HEK293 (cell line): Measurements from ENCODE around the gene AQP10.

Source experiments
- CTCF ChIA-PET: fragments of 350-600 bp; formaldehyde crosslinking; extraction: SDS; loops from one replicate; lab custom pipeline; 2021; ENCODE audit warnings: antibody characterized with exemption; lab: Yijun Ruan, JAX
- POLR2A ChIA-PET: fragments of 300-600 bp; formaldehyde crosslinking; extraction: SDS; loops from one replicate; lab custom pipeline; 2020; ENCODE audit warnings: antibody characterized with exemption, inconsistent platforms; lab: Yijun Ruan, JAX
- H3K27ac ChIP-seq: fragments of 200-500 bp; sonication (Bioruptor generic); 2 replicates; pipeline ENCODE4 v1.5.1; 2014; ENCODE audit warnings: low read depth, low read length, control low read depth, inconsistent platforms; ENCODE audit errors: extremely low read depth
- H3K36me3 ChIP-seq, 2 experiments: fragments of 200-500 bp in 1 of 2; sonication (Bioruptor generic) in 1 of 2; 1 replicate in 1 of 2; 2 replicates in 1 of 2; pipeline ENCODE4 v1.5.1; 2014 to 2017; ENCODE audit warnings: inconsistent platforms in 2 of 2, low read length in 2 of 2; ENCODE audit not compliant: control insufficient read depth in 2 of 2, insufficient read depth in 1 of 2
- H3K4me1 ChIP-seq: fragments of 200-500 bp; sonication (Bioruptor generic); 2 replicates; pipeline ENCODE4 v1.5.1; 2014; ENCODE audit warnings: mild to moderate bottlenecking, low read length, inconsistent platforms; ENCODE audit not compliant: control insufficient read depth, insufficient read depth
- H3K4me3 ChIP-seq: 2 replicates; pipeline ENCODE4 v1.5.1; 2011; ENCODE audit warnings: low read depth, mild to moderate bottlenecking, control low read depth, low read length, moderate library complexity
- H3K9me3 ChIP-seq: fragments of 200-500 bp; sonication (Bioruptor generic); 2 replicates; pipeline ENCODE4 v1.5.1; 2014; ENCODE audit warnings: low read depth, low read length, inconsistent platforms; ENCODE audit not compliant: control insufficient read depth, insufficient read depth
- BCL6B ChIP-seq: fragments of 450-650 bp; formaldehyde crosslinking; IDR thresholded peaks from 2 replicates; pipeline ENCODE4 v1.5.1; 2017; ENCODE audit warnings: missing biosample characterization, missing genetic modification characterization
- EGR2 ChIP-seq: fragments of 450-650 bp; formaldehyde crosslinking; IDR thresholded peaks from 2 replicates; pipeline ENCODE4 v1.5.1; 2016; ENCODE audit warnings: low read depth, missing biosample characterization, missing genetic modification characterization
- GFI1B ChIP-seq: fragments of 450-650 bp; formaldehyde crosslinking; IDR thresholded peaks from 2 replicates; pipeline ENCODE4 v1.5.1; 2016; ENCODE audit warnings: missing biosample characterization, missing genetic modification characterization
- GLIS1 ChIP-seq: fragments of 450-650 bp; formaldehyde crosslinking; IDR thresholded peaks from 2 replicates; pipeline ENCODE4 v1.5.1; 2016; ENCODE audit warnings: missing biosample characterization, missing genetic modification characterization
- KLF1 ChIP-seq: fragments of 450-650 bp; formaldehyde crosslinking; IDR thresholded peaks from 2 replicates; pipeline ENCODE4 v1.5.1; 2016; ENCODE audit warnings: missing biosample characterization, missing genetic modification characterization
- KLF16 ChIP-seq: fragments of 450-650 bp; formaldehyde crosslinking; IDR thresholded peaks from 2 replicates; pipeline ENCODE4 v1.5.1; 2017; ENCODE audit warnings: missing biosample characterization, missing genetic modification characterization
- MZF1 ChIP-seq: fragments of 450-650 bp; formaldehyde crosslinking; IDR thresholded peaks from 2 replicates; pipeline ENCODE4 v1.5.1; 2017; ENCODE audit warnings: missing biosample characterization, missing genetic modification characterization, borderline replicate concordance
- RBAK ChIP-seq: fragments of 450-650 bp; formaldehyde crosslinking; IDR thresholded peaks from 2 replicates; pipeline ENCODE4 v1.5.1; 2016; ENCODE audit warnings: missing biosample characterization, missing genetic modification characterization
- SALL2 ChIP-seq: fragments of 450-650 bp; formaldehyde crosslinking; IDR thresholded peaks from 2 replicates; pipeline ENCODE4 v1.5.0; 2017; ENCODE audit warnings: missing biosample characterization, mild to moderate bottlenecking, missing genetic modification characterization, borderline replicate concordance
- ZBTB17 ChIP-seq: fragments of 450-650 bp; formaldehyde crosslinking; IDR thresholded peaks from 2 replicates; pipeline ENCODE4 v1.5.1; 2016; ENCODE audit warnings: missing biosample characterization, missing genetic modification characterization
- ZBTB49 ChIP-seq: fragments of 450-650 bp; formaldehyde crosslinking; IDR thresholded peaks from 2 replicates; pipeline ENCODE4 v1.5.1; 2016; ENCODE audit warnings: missing biosample characterization, missing genetic modification characterization, low read depth
- ZNF114 ChIP-seq: fragments of 450-650 bp; formaldehyde crosslinking; IDR thresholded peaks from 2 replicates; pipeline ENCODE4 v1.5.0; 2017; ENCODE audit warnings: missing biosample characterization, missing genetic modification characterization
- ZNF146 ChIP-seq: fragments of 450-650 bp; formaldehyde crosslinking; IDR thresholded peaks from 2 replicates; pipeline ENCODE4 v1.5.1; 2016; ENCODE audit warnings: missing biosample characterization, missing genetic modification characterization
- ZNF16 ChIP-seq: fragments of 450-650 bp; formaldehyde crosslinking; IDR thresholded peaks from 2 replicates; pipeline ENCODE4 v1.5.1; 2016; ENCODE audit warnings: low read depth, missing biosample characterization, missing genetic modification characterization
- ZNF175 ChIP-seq: fragments of 450-650 bp; formaldehyde crosslinking; IDR thresholded peaks from 2 replicates; pipeline ENCODE4 v1.5.1; 2016; ENCODE audit warnings: missing biosample characterization, missing genetic modification characterization
- ZNF221 ChIP-seq: fragments of 450-650 bp; formaldehyde crosslinking; IDR thresholded peaks from 2 replicates; pipeline ENCODE4 v1.5.1; 2017; ENCODE audit warnings: missing biosample characterization, missing genetic modification characterization, borderline replicate concordance
- ZNF26 ChIP-seq: fragments of 450-650 bp; formaldehyde crosslinking; IDR thresholded peaks from 2 replicates; pipeline ENCODE4 v1.5.1; 2016; ENCODE audit warnings: missing biosample characterization, missing genetic modification characterization
- ZNF311 ChIP-seq: fragments of 450-650 bp; formaldehyde crosslinking; IDR thresholded peaks from 2 replicates; pipeline ENCODE4 v1.5.1; 2017; ENCODE audit warnings: missing biosample characterization, missing genetic modification characterization, borderline replicate concordance
- ZNF324 ChIP-seq: fragments of 450-650 bp; formaldehyde crosslinking; IDR thresholded peaks from 2 replicates; pipeline ENCODE4 v1.5.1; 2016; ENCODE audit warnings: missing biosample characterization, missing genetic modification characterization
- ZNF426 ChIP-seq: fragments of 450-650 bp; formaldehyde crosslinking; IDR thresholded peaks from 2 replicates; pipeline ENCODE4 v1.5.1; 2017; ENCODE audit warnings: missing biosample characterization, missing genetic modification characterization, mild to moderate bottlenecking, inconsistent platforms, moderate library complexity
- ZNF501 ChIP-seq: fragments of 450-650 bp; formaldehyde crosslinking; IDR thresholded peaks from 2 replicates; pipeline ENCODE4 v1.5.1; 2016; ENCODE audit warnings: missing biosample characterization, missing genetic modification characterization
- ZNF600 ChIP-seq: fragments of 450-650 bp; formaldehyde crosslinking; IDR thresholded peaks from 2 replicates; pipeline ENCODE4 v1.5.1; 2016; ENCODE audit warnings: missing biosample characterization, missing genetic modification characterization
- ZNF629 ChIP-seq: fragments of 450-650 bp; formaldehyde crosslinking; IDR thresholded peaks from 2 replicates; pipeline ENCODE4 v1.5.1; 2017; ENCODE audit warnings: missing biosample characterization, missing genetic modification characterization
- ZNF660 ChIP-seq: fragments of 450-650 bp; IDR thresholded peaks from 2 replicates; pipeline ENCODE4 v1.5.1; 2018; ENCODE audit warnings: missing biosample characterization, mild to moderate bottlenecking, missing genetic modification characterization
- ZNF701 ChIP-seq: fragments of 450-650 bp; formaldehyde crosslinking; IDR thresholded peaks from 2 replicates; pipeline ENCODE4 v1.5.1; 2016; ENCODE audit warnings: missing biosample characterization, missing genetic modification characterization
- ZNF785 ChIP-seq: fragments of 450-650 bp; formaldehyde crosslinking; IDR thresholded peaks from 2 replicates; pipeline ENCODE4 v1.5.1; 2016; ENCODE audit warnings: missing biosample characterization, missing genetic modification characterization
- ZNF830 ChIP-seq: fragments of 450-650 bp; IDR thresholded peaks from 2 replicates; pipeline ENCODE4 v1.5.0; 2018; ENCODE audit warnings: missing biosample characterization, missing genetic modification characterization, low read depth, mild to moderate bottlenecking, moderate library complexity
- ZSCAN4 ChIP-seq: fragments of 450-650 bp; formaldehyde crosslinking; IDR thresholded peaks from 2 replicates; pipeline ENCODE4 v1.5.1; 2017; ENCODE audit warnings: missing biosample characterization, missing genetic modification characterization

Gene AQP10

GRCh38 chr1:154350383-154350782 is 29.5 kb downstream of the AQP10 start:
- Histone ChIP-seq H3K36me3 (peaks cover 4 to 44% of the 10 kb centered on the region in 2 experiments; a peak in 2 of 3 replicates), H3K4me1 (0 out of 2 replicates have a peak, but pooled peaks cover 3% of the 10 kb centered on the region), H3K4me3 (no peak overlapping the region), H3K27ac (no peak overlapping the region), H3K9me3 (no peaks in the 10 kb centered on the region)
- ChIA-PET CTCF (interaction anchor here (0.7 to 4.3 kb wide), 6 partner anchors 12 to 196 kb away, joined by 3 to 33 read pairs (median 4); no protein-coding TSS in a partner anchor), POLR2A (interaction anchor here (1.4 kb wide), 1 partner anchor 15 kb away, joined by 5 read pairs; no protein-coding TSS in a partner anchor)
- TF ChIP-seq ZNF830 (tag by site-specific recombination) = no peak
- TF ChIP-seq ZBTB49 (tag by site-specific recombination) = no peak
- TF ChIP-seq RBAK = no peak
- no peak for TF ChIP-seq ZSCAN4
- TF ChIP-seq BCL6B = no peak
- TF ChIP-seq ZNF175 (tag by site-specific recombination) = no peak
- no peak for TF ChIP-seq GFI1B (tag by site-specific recombination)
- TF ChIP-seq ZNF785 (tag by site-specific recombination) = no peak
- no peak for TF ChIP-seq ZNF426 (tag by site-specific recombination)
- TF ChIP-seq ZNF311 = no peak

- peaks cover 0 to 33% of the 10 kb centered on the region in 2 experiments; a peak in 2 of 3 replicates for H3K36me3 ChIP-seq
- CTCF ChIA-PET = interaction anchor here (0.6 to 4.3 kb wide), 7 partner anchors 17 to 395 kb away, joined by 3 to 33 read pairs (median 4); no protein-coding TSS in a partner anchor
- H3K27ac ChIP-seq = no peak overlapping the region
- H3K4me3 ChIP-seq = no peak overlapping the region
- H3K4me1 ChIP-seq = 0 out of 2 replicates have a peak, but pooled peaks cover 3% of the 10 kb centered on the region
- no peaks in the 10 kb centered on the region for H3K9me3 ChIP-seq
- POLR2A ChIA-PET = interaction anchor here (0.7 to 1.4 kb wide), 2 partner anchors 9 to 107 kb away, joined by 3 to 4 read pairs; no protein-coding TSS in a partner anchor
- no peak for TF ChIP-seq ZNF114 (tag by site-specific recombination)
- no peak for TF ChIP-seq ZNF701 (tag by site-specific recombination)
- TF ChIP-seq ZNF600 = peak; percentile 67; the same call in 1 of the 2 replicates
- no peak for TF ChIP-seq ZNF146 (tag by site-specific recombination)
- no peak for TF ChIP-seq MZF1 (tag by site-specific recombination)
- TF ChIP-seq GLIS1 (tag by site-specific recombination) = peak; percentile 89
- no peak for TF ChIP-seq ZNF26 (tag by site-specific recombination)
- no peak for TF ChIP-seq SALL2
- TF ChIP-seq KLF16 (tag by site-specific recombination) = no peak
- no peak for TF ChIP-seq ZNF324 (tag by site-specific recombination)
- TF ChIP-seq ZNF221 (tag by site-specific recombination) = no peak
- 0 out of 2 replicates have a peak, but pooled peaks have one; percentile 27 for TF ChIP-seq EGR2 (tag by site-specific recombination)
- TF ChIP-seq ZNF501 (tag by site-specific recombination) = no peak
- TF ChIP-seq KLF1 = peak; percentile 82
- peak; percentile 21; the same call in 1 of the 2 replicates for TF ChIP-seq ZNF629 (tag by site-specific recombination)
- peak; percentile 41; the same call in 1 of the 2 replicates for TF ChIP-seq ZBTB17 (tag by site-specific recombination)
- no peak for TF ChIP-seq ZNF16
- TF ChIP-seq ZNF660 (tag by site-specific recombination) = no peak
Observed at GRCh38 chr1:154351363-154352068, 30.6 kb downstream of the AQP10 start.
